ENCODE measurements around the gene ZNF691. TPM values are rescaled to one million over a fixed set of nuclear protein-coding genes. Genes with fewer than 3 reads are reported as not detected.
"Not testable (repeated sequence)": the region's sequence is repeated elsewhere in the genome, so short reads cannot be mapped to it uniquely, and the experiment has no call there.

The ZNF691 gene
- total RNA-seq, 1 donor from 2014 or later: 9.3 TPM

DNA sequence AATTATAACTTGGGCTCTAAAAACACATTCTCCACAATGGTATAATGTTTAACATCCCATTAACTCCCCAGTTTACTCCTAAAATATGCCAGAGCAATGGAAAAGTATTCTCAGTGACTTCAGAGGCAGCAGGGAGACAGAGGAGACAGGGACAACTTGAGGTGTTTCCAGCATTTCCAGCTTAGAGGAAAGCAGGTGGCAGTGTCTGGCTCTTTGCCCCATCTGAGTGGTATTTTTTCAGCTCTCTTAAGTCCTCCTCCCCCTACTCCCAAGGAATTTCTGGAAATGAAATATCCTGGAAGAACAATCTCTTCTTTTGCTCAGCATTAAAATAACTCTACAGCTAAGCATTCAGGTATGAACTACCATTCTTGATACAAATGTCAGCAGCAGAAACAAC is 40.2 kb upstream of the ZNF691 start:
- H3K4me3 ChIP-seq: no peak overlapping the region
- no peaks in the 10 kb centered on the region for H3K9me3 ChIP-seq
- H3K27me3 ChIP-seq: no peaks in the 10 kb centered on the region
- TF ChIP-seq POLR2AphosphoS5 (IDR thresholded peaks at IDR 0.05; ENCODE audit: insufficient read depth in 1 of 2, low read depth in 1 of 2) (no peak), POLR2A (IDR thresholded peaks at IDR 0.05) (no peak)
- TF ChIP-seq, protein P1, sequence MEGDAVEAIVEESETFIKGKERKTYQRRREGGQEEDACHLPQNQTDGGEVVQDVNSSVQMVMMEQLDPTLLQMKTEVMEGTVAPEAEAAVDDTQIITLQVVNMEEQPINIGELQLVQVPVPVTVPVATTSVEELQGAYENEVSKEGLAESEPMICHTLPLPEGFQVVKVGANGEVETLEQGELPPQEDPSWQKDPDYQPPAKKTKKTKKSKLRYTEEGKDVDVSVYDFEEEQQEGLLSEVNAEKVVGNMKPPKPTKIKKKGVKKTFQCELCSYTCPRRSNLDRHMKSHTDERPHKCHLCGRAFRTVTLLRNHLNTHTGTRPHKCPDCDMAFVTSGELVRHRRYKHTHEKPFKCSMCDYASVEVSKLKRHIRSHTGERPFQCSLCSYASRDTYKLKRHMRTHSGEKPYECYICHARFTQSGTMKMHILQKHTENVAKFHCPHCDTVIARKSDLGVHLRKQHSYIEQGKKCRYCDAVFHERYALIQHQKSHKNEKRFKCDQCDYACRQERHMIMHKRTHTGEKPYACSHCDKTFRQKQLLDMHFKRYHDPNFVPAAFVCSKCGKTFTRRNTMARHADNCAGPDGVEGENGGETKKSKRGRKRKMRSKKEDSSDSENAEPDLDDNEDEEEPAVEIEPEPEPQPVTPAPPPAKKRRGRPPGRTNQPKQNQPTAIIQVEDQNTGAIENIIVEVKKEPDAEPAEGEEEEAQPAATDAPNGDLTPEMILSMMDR (IDR thresholded peaks at IDR 0.05): no peak
- H3K4me1 ChIP-seq: no peaks in the 10 kb centered on the region
- intact Hi-C loops (cut with DNase I): no loop called here
- no peak overlapping the region for H3K27ac ChIP-seq
- H3K36me3 ChIP-seq: peaks cover 0 to 4% of the 10 kb centered on the region in 2 donors
- DNase-seq (ENCODE audit: extremely low spot score in 2 of 2): no peak

DNA sequence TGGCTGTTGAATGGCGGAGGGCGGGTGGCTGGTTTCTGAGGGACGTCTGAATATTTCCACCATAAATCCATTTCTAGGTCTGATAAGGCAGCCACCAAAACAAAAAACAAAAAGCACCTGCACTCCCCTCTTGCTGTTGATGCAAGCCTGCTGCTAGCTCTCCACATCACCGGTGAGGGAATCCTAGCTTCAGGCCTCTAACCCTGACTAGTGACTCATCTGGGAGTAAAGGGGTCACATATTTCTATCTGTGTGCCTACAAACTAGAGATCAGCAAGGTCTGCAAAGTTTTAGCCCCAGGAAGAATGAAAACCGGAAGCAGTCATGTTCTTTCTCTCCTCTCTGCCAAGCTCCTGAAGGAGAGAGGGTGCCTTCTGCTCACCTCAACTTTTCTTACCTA is 39.8 kb upstream of the ZNF691 start:
- no peak for TF ChIP-seq POLR2AphosphoS5 (IDR thresholded peaks at IDR 0.05; ENCODE audit: insufficient read depth in 1 of 2, low read depth in 1 of 2)
- H3K27ac ChIP-seq: no peak overlapping the region
- intact Hi-C loops (cut with DNase I): no loop called here
- no peak overlapping the region for H3K4me3 ChIP-seq
- H3K4me1 ChIP-seq: no peaks in the 10 kb centered on the region
- no peaks in the 10 kb centered on the region for H3K27me3 ChIP-seq
- no peaks in the 10 kb centered on the region for H3K9me3 ChIP-seq
- H3K36me3 ChIP-seq: peaks cover 0 to 4% of the 10 kb centered on the region in 2 donors
- DNase-seq (ENCODE audit: extremely low spot score in 2 of 2): no peak

GRCh38 chr1:42807056-42807668 is 39.3 kb upstream of the ZNF691 start:
- H3K27me3 ChIP-seq: no peaks in the 10 kb centered on the region
- H3K4me1 ChIP-seq: no peaks in the 10 kb centered on the region
- peaks cover 0 to 4% of the 10 kb centered on the region in 2 donors for H3K36me3 ChIP-seq
- no peaks in the 10 kb centered on the region for H3K9me3 ChIP-seq
- TF ChIP-seq, protein P1 (IDR thresholded peaks at IDR 0.05): no peak
- TF ChIP-seq POLR2AphosphoS5 (IDR thresholded peaks at IDR 0.05; ENCODE audit: insufficient read depth in 1 of 2, low read depth in 1 of 2): no peak
- TF ChIP-seq POLR2A (IDR thresholded peaks at IDR 0.05): no peak
- no peak overlapping the region for H3K27ac ChIP-seq
- no peak overlapping the region for H3K4me3 ChIP-seq
- DNase-seq (ENCODE audit: extremely low spot score in 2 of 2): no peak
- intact Hi-C loops (cut with DNase I): no loop called here

- H3K4me3 ChIP-seq; H3K36me3 ChIP-seq; H3K27ac ChIP-seq; intact Hi-C loops (cut with DNase I); H3K9me3 ChIP-seq; DNase-seq (ENCODE audit: extremely low spot score in 2 of 2); H3K27me3 ChIP-seq: not testable (repeated sequence)
- peaks cover 27% of the 10 kb centered on the region for H3K4me1 ChIP-seq
Observed at GRCh38 chr1:42814815-42815214, 31.6 kb upstream of the ZNF691 start.

DNA sequence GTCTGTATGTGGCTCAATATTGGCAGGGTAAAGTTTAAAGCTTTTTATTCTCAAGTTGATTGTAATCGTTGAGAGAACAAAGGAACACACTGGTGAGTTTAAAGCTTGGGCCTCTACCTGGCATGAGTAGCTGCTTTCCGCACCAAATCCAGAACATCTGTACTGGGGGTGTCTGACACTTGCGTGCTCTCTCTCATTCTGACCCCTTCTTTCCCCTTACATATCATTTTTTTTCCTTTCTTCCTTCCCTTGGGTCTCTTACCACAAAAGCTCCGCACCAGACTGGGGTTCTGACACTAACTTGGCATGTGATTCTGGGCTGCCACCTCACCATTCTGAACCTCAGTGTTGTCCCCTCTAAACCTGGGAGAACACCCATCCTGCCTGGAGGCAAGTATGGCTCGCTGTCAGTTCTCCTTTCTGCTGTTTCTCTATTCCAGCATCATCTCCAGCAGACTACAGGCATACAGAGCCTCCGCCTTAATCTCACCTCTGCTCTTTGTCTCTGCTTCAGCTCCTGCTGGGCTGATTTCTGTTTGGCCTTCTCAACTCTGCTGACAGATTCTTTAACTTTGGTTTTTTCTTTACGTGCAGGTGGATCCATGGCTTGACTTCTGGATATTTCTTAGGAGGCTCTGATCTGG is 30.4 kb upstream of the ZNF691 start:
- no peak for TF ChIP-seq POLR2AphosphoS5 (IDR thresholded peaks at IDR 0.05; ENCODE audit: insufficient read depth in 1 of 2, low read depth in 1 of 2)
- TF ChIP-seq, protein P1 (IDR thresholded peaks at IDR 0.05): no peak
- no peak for TF ChIP-seq POLR2A (IDR thresholded peaks at IDR 0.05)
- intact Hi-C loops (cut with DNase I): no loop called here
- Histone ChIP-seq H3K27ac (peak overlapping the region; percentile 81), H3K4me3 (peak overlapping the region; percentile 56 to 79), H3K9me3 (no peaks in the 10 kb centered on the region), H3K27me3 (no peaks in the 10 kb centered on the region), H3K36me3 (peaks cover 0 to 6% of the 10 kb centered on the region in 2 donors), H3K4me1 (peaks cover 27% of the 10 kb centered on the region)
- DNase-seq (ENCODE audit: extremely low spot score in 2 of 2): no peak
